HG03460 (cell line): Measurements from ENCODE around the gene TRIM38.
"Not testable (repeated sequence)": the region's sequence is repeated elsewhere in the genome, so short reads cannot be mapped to it uniquely, and the experiment has no call there.

Experiments
- ATAC-seq: cut with Tn5 transposase; IDR thresholded peaks from one replicate; pipeline ENCODE4 v1.9.1; 2021; ENCODE audit not compliant: unreplicated experiment

Gene TRIM38

GRCh38 chr6:25962149-25963127, at the start of gene TRIM38:
TSS of gene TRIM38 (plus strand) at chr6:25962802. CDS start at chr6:25966523, 3,721 bp downstream.
- peak; percentile 79 for ATAC-seq

DNA sequence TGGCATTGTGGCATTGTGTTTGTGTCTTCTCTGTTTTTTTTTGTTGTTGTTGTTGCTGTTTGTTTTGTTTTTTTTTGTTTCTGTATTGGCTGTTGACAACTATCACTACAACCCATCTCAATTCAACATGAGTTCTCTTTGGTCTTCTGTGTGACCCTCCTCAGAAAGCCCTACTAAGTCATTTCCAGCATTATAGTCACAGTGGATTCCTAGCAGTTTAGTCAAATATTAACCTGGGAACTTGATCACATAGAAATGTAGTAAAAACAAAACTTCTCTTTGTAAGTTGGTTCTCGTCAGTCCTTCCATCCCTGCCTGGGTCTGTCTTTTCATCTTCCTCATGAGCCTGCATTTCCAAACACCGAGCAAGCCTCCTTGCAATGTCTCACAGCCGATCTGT, 48.9 kb upstream of the TRIM38 start:
- no peak for ATAC-seq

DNA sequence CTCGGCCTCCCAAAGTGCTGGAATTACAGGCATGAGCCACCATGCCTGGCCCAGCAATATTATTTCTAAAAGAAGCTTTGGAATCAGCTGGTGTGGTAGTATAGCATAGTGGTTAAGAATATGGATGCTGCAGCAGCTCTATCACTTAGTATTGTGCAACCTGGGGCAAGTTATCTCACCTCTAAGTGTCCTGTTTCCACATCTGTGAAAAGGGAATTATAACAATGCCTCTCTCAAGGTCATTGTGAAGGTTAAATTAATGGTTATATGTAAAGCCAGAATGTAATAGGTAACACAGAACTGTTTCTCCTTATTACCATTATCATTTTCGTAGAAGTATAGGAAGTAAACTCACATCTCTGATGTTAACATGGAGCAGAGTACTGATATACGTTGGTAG, 46.3 kb upstream of the TRIM38 start:
- ATAC-seq, result no peak

- no peak for ATAC-seq
These were observed 45.7 kb upstream of the TRIM38 start for GRCh38 chr6:25916789-25917490.

- ATAC-seq, result no peak
These were observed 44.4 kb upstream of the TRIM38 start for GRCh38 chr6:25918083-25918683.

GRCh38 chr6:25919657-25920056, 42.9 kb upstream of the TRIM38 start:
- ATAC-seq, result no peak

GRCh38 chr6:25921525-25922203, 40.9 kb upstream of the TRIM38 start:
- ATAC-seq, result no peak

DNA sequence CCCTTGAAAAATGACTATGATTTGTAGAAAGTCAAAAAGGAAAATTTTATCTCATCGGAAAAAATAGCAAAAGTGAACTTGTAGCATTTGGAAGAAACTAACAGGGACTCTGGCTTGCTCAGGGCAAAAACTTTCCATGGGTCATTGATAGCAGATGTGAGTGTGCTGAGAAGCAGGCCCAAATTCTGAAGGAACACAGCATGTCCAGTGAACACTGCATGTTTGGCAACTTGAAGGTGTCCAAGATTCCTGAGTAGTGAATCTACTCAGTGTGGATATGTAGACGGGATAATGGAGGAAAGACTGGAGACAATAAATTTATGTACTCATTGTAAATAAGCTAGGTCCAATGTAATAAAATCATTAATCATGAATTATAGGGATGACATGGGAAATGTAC, 40.3 kb upstream of the TRIM38 start:
- no peak for ATAC-seq

GRCh38 chr6:25925876-25926275, 36.7 kb upstream of the TRIM38 start:
- ATAC-seq, result no peak

DNA sequence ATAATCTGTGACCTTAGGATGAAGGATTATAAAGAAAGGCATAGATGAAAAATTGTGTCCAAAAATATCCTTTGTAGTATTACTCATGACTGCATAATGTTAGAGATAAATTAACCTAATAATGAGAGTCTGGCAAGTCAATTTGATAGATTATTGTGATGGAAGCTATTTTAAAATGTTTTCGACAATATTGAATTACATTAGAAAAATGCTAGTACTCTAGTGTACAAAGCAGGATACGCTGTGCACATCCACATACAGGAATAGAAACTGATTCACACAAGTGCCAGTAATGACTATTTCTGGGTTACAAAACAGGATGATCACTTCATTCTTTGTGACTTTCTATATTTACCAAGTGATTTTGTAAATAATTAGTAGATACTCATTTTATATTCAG, 35.4 kb upstream of the TRIM38 start:
- ATAC-seq, result no peak

GRCh38 chr6:25927756-25928216, 34.8 kb upstream of the TRIM38 start:
- ATAC-seq, result no peak

- ATAC-seq, result no peak
These were observed 33.9 kb upstream of the TRIM38 start for GRCh38 chr6:25928562-25929324.

- ATAC-seq, result not testable (repeated sequence)
These were observed 32.8 kb upstream of the TRIM38 start for GRCh38 chr6:25929785-25930184.

GRCh38 chr6:25930532-25931410, 31.8 kb upstream of the TRIM38 start, which contains the start of gene SLC17A2:
TSS of gene SLC17A2 (minus strand) at chr6:25930691. CDS start at chr6:25925796, 4,895 bp downstream.
- no peak for ATAC-seq

- no peak for ATAC-seq
These were observed 31.2 kb upstream of the TRIM38 start for GRCh38 chr6:25931411-25931709.

GRCh38 chr6:25934156-25934555, 28.4 kb upstream of the TRIM38 start:
- no peak for ATAC-seq

DNA sequence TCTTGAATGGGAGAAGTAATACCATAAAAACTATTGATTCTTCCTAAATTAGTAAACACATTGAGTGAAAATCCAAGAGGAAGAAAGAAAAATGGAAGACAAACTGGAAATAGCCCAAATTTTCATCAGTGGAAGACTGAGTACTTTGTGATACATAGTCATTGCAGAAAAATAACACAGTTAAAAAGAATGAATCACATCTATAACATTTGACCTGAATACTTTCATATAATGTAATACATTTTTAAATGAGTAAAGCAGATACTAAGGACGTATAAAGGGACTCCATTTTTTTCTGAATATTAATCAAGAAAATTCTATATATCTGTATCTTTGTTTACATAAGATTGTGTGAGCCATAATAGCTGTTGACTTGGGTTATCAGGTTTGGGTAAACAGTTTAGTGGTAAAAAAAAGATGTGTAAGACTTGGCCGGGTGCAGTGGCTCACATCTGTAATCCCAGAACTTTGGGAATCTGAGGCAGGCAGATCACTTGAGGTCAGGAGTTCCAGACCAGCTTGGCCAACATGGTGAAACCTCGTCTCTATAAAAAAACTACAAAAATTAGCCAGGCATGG, 27.8 kb upstream of the TRIM38 start:
- ATAC-seq, result no peak

DNA sequence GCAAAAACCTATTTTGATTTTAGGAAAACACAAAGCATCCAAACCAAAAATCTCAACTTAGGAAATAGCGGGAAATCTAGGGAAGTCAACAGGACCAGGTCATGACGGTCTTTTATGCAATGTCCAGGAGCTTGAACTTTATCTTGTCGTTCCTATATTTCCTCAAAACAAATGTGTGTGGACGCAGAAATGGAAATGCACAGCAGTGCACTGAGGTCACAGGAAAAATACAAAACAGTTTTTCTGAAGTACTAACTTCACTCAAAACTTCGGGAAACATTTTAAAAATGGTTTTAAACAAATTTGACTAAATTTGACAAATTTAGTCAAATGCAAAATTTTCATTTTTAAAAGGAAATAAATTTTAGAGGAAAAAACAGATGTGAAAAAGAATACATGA, 26.6 kb upstream of the TRIM38 start:
- ATAC-seq, result no peak

- ATAC-seq, result no peak
These were observed 23.0 kb upstream of the TRIM38 start for GRCh38 chr6:25939593-25939992.
